Adrenal gland (tissue), 12 donors: ENCODE data around the gene ENOX1. TPM values are rescaled to one million over a fixed set of nuclear protein-coding genes. Genes with fewer than 3 reads are reported as not detected.

Source experiments
- DNase-seq, 7 donors: peaks; one replicate each; pipeline ENCODE4 v3.0.0-alpha.2; 2019 to 2020
- H3K27ac ChIP-seq, 5 donors: fragments of 200-600 bp; sonication (generic) in 4 of 5; 1 replicate in 3 of 5; 2 replicates in 2 of 5; pipeline versions ENCODE4 v1.5.1 to v1.8.0; 2016 to 2020; ENCODE audit warnings: mild to moderate bottlenecking in 1 of 5
- H3K27me3 ChIP-seq: fragments of 200-600 bp; 2 replicates; pipeline ENCODE4 v1.8.0; 2021
- H3K36me3 ChIP-seq, 2 donors: fragments of 200-600 bp; replicated peaks in 1 of 2; 1 replicate in 1 of 2; 2 replicates in 1 of 2; pipeline versions ENCODE4 v1.5.1 to v1.8.0; 2018 to 2022
- H3K4me1 ChIP-seq, 2 donors: fragments of 200-600 bp; replicated peaks in 1 of 2; 1 replicate in 1 of 2; 2 replicates in 1 of 2; pipeline versions ENCODE4 v1.5.1 to v1.8.0; 2018 to 2021
- H3K4me3 ChIP-seq, 4 donors: fragments of 200-600 bp; sonication (generic) in 3 of 4; one replicate each; pipeline ENCODE4 v1.5.1; 2016 to 2018
- H3K9me3 ChIP-seq, 3 donors: fragments of 200-600 bp; sonication (generic) in 1 of 3; replicated peaks in 1 of 3; 1 replicate in 2 of 3; 2 replicates in 1 of 3; pipeline versions ENCODE4 v1.5.1 to v1.8.0; 2016 to 2021
- POLR2A ChIP-seq, 2 donors: fragments of 450-650 bp; IDR thresholded peaks; one replicate each; pipeline ENCODE4 v1.6.1; 2017; ENCODE audit warnings: antibody characterized with exemption in 2 of 2, mild to moderate bottlenecking in 2 of 2, moderate library complexity in 1 of 2
- WGBS, 4 donors: extraction: QIAGEN DNeasy Blood & Tissue Kit in 2 of 4; methylation state at CpG; one replicate each; pipeline versions ENCODE4 v1.1.5 to v1.1.7; 2013 to 2017; 5-methylcytosine and 5-hydroxymethylcytosine counted together
- intact Hi-C, 2 donors: fragments of 100-400 bp; cut with DNase I; formaldehyde crosslinking; loops; one replicate each; pipeline versions ENCODE4 v1.14.1 to v1.15.0; 2022 to 2023
- polyA plus RNA-seq, 3 donors: library from polyadenylated mRNA; stranded (reverse); fragments of 200-250 nt in 2 of 3; fragments of 350-450 nt in 1 of 3; fragmentation: Illumina TruSeq in 1 of 3; extraction: RNeasy Lipid Tissue Mini Kit (QIAGEN cat#74804) in 1 of 3; gene quantifications; one replicate each; pipeline ENCODE4 v1.2.3, GENCODE V29; 2013 to 2014
- total RNA-seq, 9 donors: library from RNA; depleted of rRNA in 4 of 9; stranded (reverse); fragments of >200 nt in 4 of 9; fragments of 120-200 nt in 1 of 9; fragmentation: NEBNext Ultra II Directional in 1 of 9; extraction: Animal tissue kit (Norgen Biotek cat#: 25700) in 1 of 9; gene quantifications; one replicate each; pipeline versions ENCODE4 v1.1.0 to v1.2.4, GENCODE V29; 2013 to 2023
- TF ChIP-seq, protein P1 (sequence below), 6 experiments: fragments of 450-650 bp in 4 of 6; fragments of 200-600 bp in 2 of 6; sonication (generic) in 1 of 6; IDR thresholded peaks; 1 replicate in 5 of 6; 2 replicates in 1 of 6; pipeline versions ENCODE4 v1.5.1 to v1.8.0; 2016 to 2021; ENCODE audit warnings: antibody characterized with exemption in 6 of 6, mild to moderate bottlenecking in 2 of 6, moderate library complexity in 1 of 6
- donor health status: healthy with polysubstance abuse.
- donor health status: Bipolar disorder and iron deficiency.
- donor health status: DM: yes; HTN: yes; CAD: no.
- donor health status: DM: no; HTN: no; CAD: no.
- donor health status: DM: no; HTN: no; CAD: no.
- donor health status: DM: yes; HTN: yes; CAD: no.

The ENOX1 gene
- total and polyA plus RNA-seq, 12 donors = 0.25 to 5.8 (median 1.6) TPM

DNA sequence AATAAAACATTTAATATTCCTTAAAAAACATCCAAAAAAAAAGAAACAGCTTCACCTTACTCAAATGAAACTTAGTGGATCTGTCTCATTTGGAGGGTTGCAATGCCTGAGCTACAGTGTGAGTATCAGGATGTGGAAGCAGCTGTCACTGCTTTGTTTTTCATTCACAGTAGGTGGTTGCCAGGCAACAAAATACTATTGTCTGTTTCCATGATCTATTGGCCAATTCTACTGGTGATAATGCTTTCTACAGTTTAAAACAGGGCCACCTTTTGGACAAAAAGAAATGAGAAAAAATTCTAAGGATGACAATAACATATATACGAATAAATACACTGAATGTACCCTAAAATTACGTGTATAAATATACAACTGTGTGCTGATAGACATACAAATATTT, 3.0 kb downstream of the ENOX1 start:
- WGBS, 4 donors = 75 to 89% (median 83%) methylated on average over 2 of the region's 2 CpGs

DNA sequence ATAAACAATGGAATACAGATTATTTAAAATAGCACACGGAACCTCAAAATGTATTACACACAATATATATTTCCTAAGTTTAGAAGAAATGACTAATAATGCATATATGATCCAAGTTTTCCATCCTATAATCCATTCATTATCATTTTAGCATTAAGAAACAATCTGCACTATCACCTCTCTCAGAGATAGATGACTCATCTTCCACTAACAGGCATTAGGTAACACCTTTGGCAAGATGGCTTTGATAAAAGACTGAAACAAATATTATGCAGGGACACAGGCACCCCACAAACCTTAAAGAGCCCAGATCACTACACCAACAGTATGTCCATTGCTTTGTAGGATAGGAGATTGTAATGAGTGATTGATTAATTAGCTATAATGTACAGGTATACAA, 4.1 kb downstream of the ENOX1 start:
- DNase-seq = no peak
- no peak overlapping the region for H3K27ac ChIP-seq
- no peak overlapping the region for H3K4me3 ChIP-seq
- no peaks in the 10 kb centered on the region for H3K9me3 ChIP-seq
- WGBS, 4 donors = 78 to 89% (median 84%) methylated on average over 1 of the region's 1 CpG
- TF ChIP-seq POLR2A (IDR thresholded peaks at IDR 0.05) = no peak
- TF ChIP-seq, protein P1, sequence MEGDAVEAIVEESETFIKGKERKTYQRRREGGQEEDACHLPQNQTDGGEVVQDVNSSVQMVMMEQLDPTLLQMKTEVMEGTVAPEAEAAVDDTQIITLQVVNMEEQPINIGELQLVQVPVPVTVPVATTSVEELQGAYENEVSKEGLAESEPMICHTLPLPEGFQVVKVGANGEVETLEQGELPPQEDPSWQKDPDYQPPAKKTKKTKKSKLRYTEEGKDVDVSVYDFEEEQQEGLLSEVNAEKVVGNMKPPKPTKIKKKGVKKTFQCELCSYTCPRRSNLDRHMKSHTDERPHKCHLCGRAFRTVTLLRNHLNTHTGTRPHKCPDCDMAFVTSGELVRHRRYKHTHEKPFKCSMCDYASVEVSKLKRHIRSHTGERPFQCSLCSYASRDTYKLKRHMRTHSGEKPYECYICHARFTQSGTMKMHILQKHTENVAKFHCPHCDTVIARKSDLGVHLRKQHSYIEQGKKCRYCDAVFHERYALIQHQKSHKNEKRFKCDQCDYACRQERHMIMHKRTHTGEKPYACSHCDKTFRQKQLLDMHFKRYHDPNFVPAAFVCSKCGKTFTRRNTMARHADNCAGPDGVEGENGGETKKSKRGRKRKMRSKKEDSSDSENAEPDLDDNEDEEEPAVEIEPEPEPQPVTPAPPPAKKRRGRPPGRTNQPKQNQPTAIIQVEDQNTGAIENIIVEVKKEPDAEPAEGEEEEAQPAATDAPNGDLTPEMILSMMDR (IDR thresholded peaks at IDR 0.05) = no peak
- intact Hi-C loops = no loop called here
- no peaks in the 10 kb centered on the region for H3K36me3 ChIP-seq
- H3K4me1 ChIP-seq = peaks cover 14 to 23% of the 10 kb centered on the region in 2 donors
- H3K27me3 ChIP-seq = no peaks in the 10 kb centered on the region

More for the DNA sequence above, 3.0 kb downstream of the ENOX1 start:
- TF ChIP-seq, protein P1 (IDR thresholded peaks at IDR 0.05) = no peak
- TF ChIP-seq POLR2A (IDR thresholded peaks at IDR 0.05) = no peak
- Histone ChIP-seq H3K4me1 (peaks cover 14 to 26% of the 10 kb centered on the region in 2 donors), H3K4me3 (no peak overlapping the region), H3K27ac (no peak overlapping the region), H3K9me3 (no peaks in the 10 kb centered on the region), H3K36me3 (no peaks in the 10 kb centered on the region), H3K27me3 (peaks cover 6% of the 10 kb centered on the region)
- intact Hi-C loops = no loop called here
- no peak for DNase-seq

DNA sequence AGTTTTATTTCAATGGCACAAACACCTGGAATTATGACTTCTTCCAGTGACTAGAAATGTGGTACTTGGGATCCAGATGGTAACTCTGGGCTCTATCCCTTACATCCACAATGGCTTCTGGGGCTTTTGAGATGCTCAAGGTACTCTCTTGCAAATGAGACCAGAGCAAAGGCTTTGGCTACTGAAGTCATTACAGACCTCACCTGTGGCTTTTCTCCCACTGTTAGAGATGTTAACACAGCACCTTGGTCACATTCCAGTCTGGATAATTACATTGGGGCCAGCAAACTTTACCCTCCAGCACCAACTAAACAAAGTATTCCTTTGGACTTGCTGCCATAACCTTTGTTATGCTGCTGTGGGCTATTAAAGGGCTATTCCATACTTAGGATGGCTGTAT, 6.1 kb downstream of the ENOX1 start:
- Histone ChIP-seq H3K27ac (no peak overlapping the region), H3K4me1 (peaks cover under 1 to 3% of the 10 kb centered on the region in 2 donors), H3K27me3 (no peaks in the 10 kb centered on the region), H3K4me3 (no peak overlapping the region), H3K9me3 (no peaks in the 10 kb centered on the region), H3K36me3 (no peaks in the 10 kb centered on the region)
- no peak for DNase-seq
- TF ChIP-seq, protein P1 (IDR thresholded peaks at IDR 0.05) = no peak
- TF ChIP-seq POLR2A (IDR thresholded peaks at IDR 0.05) = no peak
- intact Hi-C loops = no loop called here

DNA sequence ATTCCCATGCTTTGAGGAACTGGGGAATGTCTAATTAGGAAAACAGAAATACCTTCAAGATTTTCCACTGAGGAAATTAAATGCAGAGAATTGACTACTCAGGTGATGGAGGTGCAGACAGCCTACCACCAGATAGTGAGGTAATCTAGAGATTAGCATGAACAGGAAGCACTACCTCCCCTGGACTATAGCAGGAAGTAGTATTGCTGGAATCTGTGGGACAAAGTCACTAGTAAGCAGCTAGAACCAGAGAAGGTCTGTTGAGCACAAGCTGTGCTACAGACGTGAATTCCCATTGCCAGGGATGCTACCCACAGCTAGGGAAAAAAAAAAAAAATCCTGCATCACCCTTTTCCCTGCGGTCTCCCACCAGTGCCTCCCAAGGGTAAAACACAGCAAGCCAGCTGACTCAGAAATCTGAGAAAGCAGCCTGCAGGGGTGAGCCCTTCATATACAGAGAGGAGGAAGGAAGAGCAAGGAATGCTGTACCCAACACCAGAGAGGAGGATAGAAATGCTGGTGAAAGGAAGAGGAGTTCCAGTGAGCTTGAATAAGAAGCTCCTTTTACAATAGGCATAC, 10.2 kb downstream of the ENOX1 start:
- intact Hi-C loops = no loop called here

More for the DNA sequence above, 10.2 kb downstream of the ENOX1 start:
- Histone ChIP-seq H3K9me3 (no peaks in the 10 kb centered on the region), H3K4me1 (no peaks in the 10 kb centered on the region), H3K27ac (no peak overlapping the region), H3K4me3 (no peak overlapping the region), H3K36me3 (no peaks in the 10 kb centered on the region), H3K27me3 (no peaks in the 10 kb centered on the region)
- no peak for DNase-seq
- WGBS, 4 donors = 65 to 83% (median 78%) methylated on average over 2 of the region's 2 CpGs
- TF ChIP-seq POLR2A (IDR thresholded peaks at IDR 0.05) = no peak
- TF ChIP-seq, protein P1 (IDR thresholded peaks at IDR 0.05) = no peak
